GM13976 (cell line): ENCODE results near the gene FAM209B.

Source experiments
- DNase-seq: peaks from one replicate; pipeline ENCODE4 v3.0.0; 2012; ENCODE audit warnings: low spot score
- CTCF ChIP-seq: IDR thresholded peaks from 2 replicates; pipeline ENCODE4 v1.5.1; 2012; ENCODE audit warnings: borderline replicate concordance, mild to moderate bottlenecking; ENCODE audit not compliant: insufficient read depth; ENCODE audit errors: extremely low read depth, missing control alignments, control extremely low read depth
- in situ Hi-C: fragments of 300-500 bp; cut with MboI; formaldehyde crosslinking; loops from one replicate; pipeline ENCODE4 v1.12.0; 2022; ENCODE audit warnings: low sequenced_read_pairs, mixed read lengths, inconsistent platforms; ENCODE audit not compliant: unreplicated experiment

FAM209B gene

GRCh38 chr20:56506103-56506502 is 26.9 kb upstream of the FAM209B start:
- TF ChIP-seq CTCF: no peak
- in situ Hi-C loops: no loop called here
- DNase-seq: no peak

- no peak for TF ChIP-seq CTCF
- in situ Hi-C loops: no loop called here
- DNase-seq: no peak
These were observed 21.1 kb upstream of the FAM209B start for GRCh38 chr20:56511926-56512325.

GRCh38 chr20:56513161-56514150 is 19.6 kb upstream of the FAM209B start:
- in situ Hi-C loops: no loop called here
- no peak for DNase-seq
- no peak for TF ChIP-seq CTCF

GRCh38 chr20:56516631-56517030 is 16.4 kb upstream of the FAM209B start:
- in situ Hi-C loops: no loop called here
- TF ChIP-seq CTCF: no peak
- no peak for DNase-seq

- DNase-seq: no peak
- in situ Hi-C loops: no loop called here
- no peak for TF ChIP-seq CTCF
These were observed 15.8 kb upstream of the FAM209B start for GRCh38 chr20:56517211-56517610.

- in situ Hi-C loops: no loop called here
- TF ChIP-seq CTCF: no peak
- DNase-seq: no peak
These were observed 15.4 kb upstream of the FAM209B start for GRCh38 chr20:56517641-56518040.

- no peak for DNase-seq
- no peak for TF ChIP-seq CTCF
- in situ Hi-C loops: no loop called here
These were observed 14.9 kb upstream of the FAM209B start for GRCh38 chr20:56518126-56518525.
